ENCODE measurements around the gene FXYD7. TPM values are rescaled to one million over a fixed set of nuclear protein-coding genes. Genes with fewer than 3 reads are reported as not detected.

Gene FXYD7
- total and polyA plus RNA-seq, 12 donors: 0.10 to 0.37 (median 0.29) TPM; not detected in 8

DNA sequence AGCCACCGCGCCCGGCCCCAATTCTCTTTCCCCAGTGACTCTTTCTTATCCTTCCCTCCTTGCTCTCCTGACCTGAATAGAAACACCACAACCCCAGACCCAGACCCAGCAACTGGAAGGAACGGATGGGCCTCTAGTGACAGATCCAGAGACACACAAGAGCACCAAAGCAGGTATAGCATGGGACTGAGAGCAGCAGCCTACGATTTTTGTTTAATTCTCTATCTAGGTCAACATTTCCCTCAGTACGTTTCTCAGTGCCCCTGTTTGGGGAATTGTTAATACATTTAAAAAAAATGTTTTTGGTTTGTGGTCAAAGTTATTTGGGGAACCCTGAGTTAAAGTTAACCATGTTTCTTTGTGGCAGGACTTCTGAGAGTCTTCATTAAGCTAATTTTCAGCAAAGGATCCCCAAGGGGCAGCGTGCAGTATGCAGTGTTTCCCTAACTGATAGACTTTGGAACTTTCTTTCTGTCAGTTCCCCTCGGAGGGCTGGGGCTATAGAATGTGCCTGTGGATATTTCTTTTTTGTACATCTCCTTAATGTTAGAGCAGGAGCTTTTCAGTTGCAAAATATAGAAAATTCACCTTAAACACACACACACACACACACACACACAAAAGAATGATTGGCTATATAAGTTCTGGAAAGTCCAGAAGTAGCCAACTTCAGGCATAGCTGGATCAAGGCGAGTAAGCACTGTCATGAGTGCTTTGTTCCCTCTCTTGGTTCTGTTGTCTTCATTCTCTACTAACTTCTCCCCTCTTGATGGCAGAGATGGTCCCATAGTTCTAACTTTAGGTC is 17.8 kb downstream of the FXYD7 start:
- WGBS, 2 donors: 93 to 96% methylated on average over 9 of the region's 9 CpGs
- peaks cover 0 to 39% (median 19%) of the 10 kb centered on the region in 11 donors for H3K9me3 ChIP-seq
- TF ChIP-seq, protein P1, sequence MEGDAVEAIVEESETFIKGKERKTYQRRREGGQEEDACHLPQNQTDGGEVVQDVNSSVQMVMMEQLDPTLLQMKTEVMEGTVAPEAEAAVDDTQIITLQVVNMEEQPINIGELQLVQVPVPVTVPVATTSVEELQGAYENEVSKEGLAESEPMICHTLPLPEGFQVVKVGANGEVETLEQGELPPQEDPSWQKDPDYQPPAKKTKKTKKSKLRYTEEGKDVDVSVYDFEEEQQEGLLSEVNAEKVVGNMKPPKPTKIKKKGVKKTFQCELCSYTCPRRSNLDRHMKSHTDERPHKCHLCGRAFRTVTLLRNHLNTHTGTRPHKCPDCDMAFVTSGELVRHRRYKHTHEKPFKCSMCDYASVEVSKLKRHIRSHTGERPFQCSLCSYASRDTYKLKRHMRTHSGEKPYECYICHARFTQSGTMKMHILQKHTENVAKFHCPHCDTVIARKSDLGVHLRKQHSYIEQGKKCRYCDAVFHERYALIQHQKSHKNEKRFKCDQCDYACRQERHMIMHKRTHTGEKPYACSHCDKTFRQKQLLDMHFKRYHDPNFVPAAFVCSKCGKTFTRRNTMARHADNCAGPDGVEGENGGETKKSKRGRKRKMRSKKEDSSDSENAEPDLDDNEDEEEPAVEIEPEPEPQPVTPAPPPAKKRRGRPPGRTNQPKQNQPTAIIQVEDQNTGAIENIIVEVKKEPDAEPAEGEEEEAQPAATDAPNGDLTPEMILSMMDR (IDR thresholded peaks at IDR 0.05): no peak
- peaks cover 0 to 6% (median 1%) of the 10 kb centered on the region in 9 donors for H3K4me1 ChIP-seq
- ATAC-seq (no peak), DNase-seq (no peak)
- H3K4me3 ChIP-seq: no peak overlapping the region
- intact Hi-C loops (cut with DNase I): no loop called here
- peaks cover 0 to 91% (median 37%) of the 10 kb centered on the region in 9 donors for H3K36me3 ChIP-seq
- H3K27ac ChIP-seq: no peak overlapping the region
- H3K27me3 ChIP-seq: peaks cover 0 to 10% (median 0%) of the 10 kb centered on the region in 7 donors

DNA sequence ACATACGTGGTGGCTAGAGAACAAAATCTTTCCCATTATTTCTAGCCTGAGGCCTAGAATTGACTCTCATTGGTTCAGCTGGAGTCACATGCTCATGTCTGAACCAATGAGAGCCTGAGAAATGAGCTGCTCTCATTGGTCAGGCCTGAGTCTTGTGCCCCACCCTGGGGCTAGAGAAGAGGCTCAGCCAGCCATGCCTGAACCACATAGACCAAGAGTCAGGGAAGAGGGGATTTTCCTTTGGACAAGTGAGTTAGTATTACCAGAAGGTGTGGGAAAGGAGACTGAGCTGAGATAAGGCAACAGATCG is 18.3 kb downstream of the FXYD7 start:
- ATAC-seq: no peak
- Histone ChIP-seq H3K27ac (no peak overlapping the region), H3K36me3 (peaks cover 0 to 97% (median 43%) of the 10 kb centered on the region in 9 donors), H3K9me3 (peaks cover 0 to 45% (median 25%) of the 10 kb centered on the region in 11 donors), H3K4me1 (peaks cover 0 to under 1% (median 0%) of the 10 kb centered on the region in 9 donors), H3K27me3 (peaks cover 0 to 10% (median 0%) of the 10 kb centered on the region in 7 donors), H3K4me3 (no peak overlapping the region)
- DNase-seq: no peak
- TF ChIP-seq, protein P1 (IDR thresholded peaks at IDR 0.05): no peak
- WGBS, 2 donors: 93 to 95% methylated on average over 2 of the region's 2 CpGs
- intact Hi-C loops (cut with DNase I): no loop called here

DNA sequence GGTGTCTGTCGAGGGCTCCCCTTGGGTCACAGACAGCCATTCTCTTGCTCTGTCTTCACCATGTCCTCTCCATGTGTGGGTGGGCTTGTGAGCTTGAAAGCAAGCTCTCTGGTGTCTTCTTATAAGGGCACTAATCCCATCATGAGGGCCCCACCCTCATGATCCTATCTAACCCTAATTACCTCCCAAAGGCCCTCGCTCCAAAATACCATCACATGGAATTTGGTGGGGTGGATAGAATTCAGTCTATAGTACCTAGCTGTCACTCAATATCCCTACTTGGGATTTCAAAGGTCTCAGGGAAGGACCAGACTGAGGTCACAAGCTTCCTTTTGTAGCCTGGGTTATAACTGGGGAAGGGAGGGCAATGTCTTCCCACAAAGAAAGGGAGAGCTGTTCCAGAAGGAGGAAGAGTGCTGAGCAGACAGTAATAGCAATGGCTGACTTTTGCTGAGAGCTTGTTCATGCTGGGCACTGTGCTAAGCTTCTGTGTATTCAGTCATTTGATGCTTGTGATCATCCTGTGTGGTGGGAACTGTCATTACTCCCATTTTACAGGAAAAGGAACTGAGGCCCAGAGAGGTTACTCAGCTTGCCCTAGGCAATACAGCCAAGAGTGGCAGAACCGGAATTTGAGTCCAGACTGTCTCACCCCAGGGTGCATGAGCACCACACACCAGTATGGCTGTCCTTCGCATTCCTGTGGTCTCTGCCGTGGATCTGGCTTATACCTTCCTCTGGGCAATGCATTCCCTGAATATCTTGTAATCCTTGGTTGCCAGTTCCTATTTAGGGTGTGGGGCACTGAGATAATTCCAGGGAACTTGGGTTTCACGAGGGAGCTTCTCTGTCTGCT is 19.6 kb downstream of the FXYD7 start:
- intact Hi-C loops (cut with DNase I): no loop called here
- DNase-seq (no peak), ATAC-seq (no peak)
- TF ChIP-seq, protein P1 (IDR thresholded peaks at IDR 0.05): no peak
- WGBS, 2 donors: 75 to 87% methylated on average over 6 of the region's 6 CpGs
- Histone ChIP-seq H3K9me3 (peaks cover 0 to 51% (median 29%) of the 10 kb centered on the region in 11 donors), H3K4me1 (peaks cover 0 to 10% (median 0%) of the 10 kb centered on the region in 9 donors), H3K27me3 (no peaks in the 10 kb centered on the region), H3K27ac (no peak overlapping the region), H3K4me3 (no peak overlapping the region), H3K36me3 (peaks cover 0 to 99% (median 46%) of the 10 kb centered on the region in 9 donors)

DNA sequence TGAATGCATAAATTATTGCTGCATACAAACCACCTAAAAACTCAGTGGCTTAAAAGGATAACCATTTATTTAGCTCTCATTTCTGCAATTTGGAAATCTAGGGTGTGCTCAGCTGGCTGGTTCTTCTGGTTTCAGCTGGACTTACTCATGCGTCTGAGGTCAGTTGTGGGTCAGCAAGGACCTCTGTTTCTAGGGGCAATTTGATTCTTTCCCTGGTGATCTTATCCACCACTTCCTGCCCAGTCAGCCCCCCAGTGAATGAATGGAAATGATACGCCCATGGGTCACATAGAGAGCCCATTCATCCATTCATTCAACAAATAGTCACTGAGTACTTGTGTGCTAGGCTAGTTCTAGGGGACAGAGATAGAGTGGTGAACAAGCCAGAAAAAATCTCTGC is 21.4 kb downstream of the FXYD7 start:
- WGBS, 2 donors: 48 to 91% methylated on average over 2 of the region's 2 CpGs
- Histone ChIP-seq H3K4me3 (no peak overlapping the region), H3K27ac (no peak overlapping the region), H3K4me1 (peaks cover 0 to 12% (median 0%) of the 10 kb centered on the region in 9 donors), H3K27me3 (no peaks in the 10 kb centered on the region), H3K36me3 (peaks cover 0 to 99% (median 46%) of the 10 kb centered on the region in 9 donors), H3K9me3 (peaks cover 0 to 51% (median 29%) of the 10 kb centered on the region in 11 donors)
- TF ChIP-seq, protein P1 (IDR thresholded peaks at IDR 0.05): no peak
- DNase-seq (no peak), ATAC-seq (no peak)
- intact Hi-C loops (cut with DNase I): no loop called here
